ENCODE results near the gene PLCH1. TPM values are rescaled to one million over a fixed set of nuclear protein-coding genes. Genes with fewer than 3 reads are reported as not detected.

The PLCH1 gene
- total and polyA plus RNA-seq, 9 donors: 0.04 to 6.3 (median 0.79) TPM

GRCh38 chr3:155604967-155605366, 139.9 kb downstream of the PLCH1 start:
- TF ChIP-seq POLR2A (IDR thresholded peaks at IDR 0.05) (no peak), EP300 (IDR thresholded peaks at IDR 0.05) (no peak)
- TF ChIP-seq, protein P1, sequence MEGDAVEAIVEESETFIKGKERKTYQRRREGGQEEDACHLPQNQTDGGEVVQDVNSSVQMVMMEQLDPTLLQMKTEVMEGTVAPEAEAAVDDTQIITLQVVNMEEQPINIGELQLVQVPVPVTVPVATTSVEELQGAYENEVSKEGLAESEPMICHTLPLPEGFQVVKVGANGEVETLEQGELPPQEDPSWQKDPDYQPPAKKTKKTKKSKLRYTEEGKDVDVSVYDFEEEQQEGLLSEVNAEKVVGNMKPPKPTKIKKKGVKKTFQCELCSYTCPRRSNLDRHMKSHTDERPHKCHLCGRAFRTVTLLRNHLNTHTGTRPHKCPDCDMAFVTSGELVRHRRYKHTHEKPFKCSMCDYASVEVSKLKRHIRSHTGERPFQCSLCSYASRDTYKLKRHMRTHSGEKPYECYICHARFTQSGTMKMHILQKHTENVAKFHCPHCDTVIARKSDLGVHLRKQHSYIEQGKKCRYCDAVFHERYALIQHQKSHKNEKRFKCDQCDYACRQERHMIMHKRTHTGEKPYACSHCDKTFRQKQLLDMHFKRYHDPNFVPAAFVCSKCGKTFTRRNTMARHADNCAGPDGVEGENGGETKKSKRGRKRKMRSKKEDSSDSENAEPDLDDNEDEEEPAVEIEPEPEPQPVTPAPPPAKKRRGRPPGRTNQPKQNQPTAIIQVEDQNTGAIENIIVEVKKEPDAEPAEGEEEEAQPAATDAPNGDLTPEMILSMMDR (IDR thresholded peaks at IDR 0.05): no peak
- 72 to 74% (median 72%) methylated on average over 5 of the region's 5 CpGs for WGBS, 3 donors
- Histone ChIP-seq H3K36me3 (no peaks in the 10 kb centered on the region), H3K27me3 (no peaks in the 10 kb centered on the region), H3K9me3 (no peaks in the 10 kb centered on the region), H3K27ac (no peak overlapping the region), H3K4me1 (ENCODE audit: insufficient read depth) (no peaks in the 10 kb centered on the region), H3K4me3 (no peak overlapping the region)
- no peak for DNase-seq
- intact Hi-C loops (cut with DNase I): no loop called here

GRCh38 chr3:155604126-155604525, 140.7 kb downstream of the PLCH1 start:
- H3K4me3 ChIP-seq: no peak overlapping the region
- no peak for TF ChIP-seq EP300 (IDR thresholded peaks at IDR 0.05)
- TF ChIP-seq, protein P1 (IDR thresholded peaks at IDR 0.05): no peak
- TF ChIP-seq POLR2A (IDR thresholded peaks at IDR 0.05): no peak
- no peak overlapping the region for H3K27ac ChIP-seq
- intact Hi-C loops (cut with DNase I): no loop called here
- H3K27me3 ChIP-seq: no peaks in the 10 kb centered on the region
- H3K9me3 ChIP-seq: no peaks in the 10 kb centered on the region
- no peaks in the 10 kb centered on the region for H3K36me3 ChIP-seq
- 76 to 87% (median 84%) methylated on average over 2 of the region's 2 CpGs for WGBS, 3 donors
- H3K4me1 ChIP-seq (ENCODE audit: insufficient read depth): no peaks in the 10 kb centered on the region
- DNase-seq: no peak

GRCh38 chr3:155603302-155603701, 141.6 kb downstream of the PLCH1 start:
- TF ChIP-seq, protein P1 (IDR thresholded peaks at IDR 0.05): no peak
- TF ChIP-seq EP300 (IDR thresholded peaks at IDR 0.05) (no peak), POLR2A (IDR thresholded peaks at IDR 0.05) (no peak)
- intact Hi-C loops (cut with DNase I): no loop called here
- Histone ChIP-seq H3K27me3 (no peaks in the 10 kb centered on the region), H3K4me3 (no peak overlapping the region), H3K36me3 (no peaks in the 10 kb centered on the region), H3K4me1 (ENCODE audit: insufficient read depth) (no peaks in the 10 kb centered on the region), H3K9me3 (no peaks in the 10 kb centered on the region), H3K27ac (no peak overlapping the region)
- DNase-seq: no peak

GRCh38 chr3:155602307-155602706, 142.6 kb downstream of the PLCH1 start:
- H3K36me3 ChIP-seq: no peaks in the 10 kb centered on the region
- WGBS, 3 donors: 42 to 47% (median 46%) methylated on average over 2 of the region's 2 CpGs
- no peaks in the 10 kb centered on the region for H3K27me3 ChIP-seq
- no peak overlapping the region for H3K4me3 ChIP-seq
- TF ChIP-seq, protein P1 (IDR thresholded peaks at IDR 0.05): no peak
- intact Hi-C loops (cut with DNase I): no loop called here
- no peak overlapping the region for H3K27ac ChIP-seq
- H3K4me1 ChIP-seq (ENCODE audit: insufficient read depth): no peaks in the 10 kb centered on the region
- H3K9me3 ChIP-seq: no peaks in the 10 kb centered on the region
- DNase-seq: no peak

- no peaks in the 10 kb centered on the region for H3K27me3 ChIP-seq
- 52 to 71% (median 60%) methylated on average over 3 of the region's 3 CpGs for WGBS, 3 donors
- H3K4me3 ChIP-seq: no peak overlapping the region
- no peaks in the 10 kb centered on the region for H3K9me3 ChIP-seq
- H3K36me3 ChIP-seq: no peaks in the 10 kb centered on the region
- DNase-seq: no peak
- intact Hi-C loops (cut with DNase I): no loop called here
- H3K4me1 ChIP-seq (ENCODE audit: insufficient read depth): no peaks in the 10 kb centered on the region
- TF ChIP-seq, protein P1 (IDR thresholded peaks at IDR 0.05): no peak
- no peak for TF ChIP-seq POLR2A (IDR thresholded peaks at IDR 0.05)
- no peak for TF ChIP-seq EP300 (IDR thresholded peaks at IDR 0.05)
- no peak overlapping the region for H3K27ac ChIP-seq
Measured at GRCh38 chr3:155598671-155599070, 146.2 kb downstream of the PLCH1 start.

Measured in ovary (tissue), 9 donors.